Activated CD4-positive, alpha-beta T cell treated with anti-CD3 and anti-CD28 coated beads, Interleukin-2, amount 50 U/mL, for 4 hours (primary cell): ENCODE results near the gene KCNMA1.

ENCODE experiments used
- DNase-seq, 2 experiments: peaks; one replicate each; pipeline ENCODE4 v3.0.0-alpha.2; 2020

Gene KCNMA1

DNA sequence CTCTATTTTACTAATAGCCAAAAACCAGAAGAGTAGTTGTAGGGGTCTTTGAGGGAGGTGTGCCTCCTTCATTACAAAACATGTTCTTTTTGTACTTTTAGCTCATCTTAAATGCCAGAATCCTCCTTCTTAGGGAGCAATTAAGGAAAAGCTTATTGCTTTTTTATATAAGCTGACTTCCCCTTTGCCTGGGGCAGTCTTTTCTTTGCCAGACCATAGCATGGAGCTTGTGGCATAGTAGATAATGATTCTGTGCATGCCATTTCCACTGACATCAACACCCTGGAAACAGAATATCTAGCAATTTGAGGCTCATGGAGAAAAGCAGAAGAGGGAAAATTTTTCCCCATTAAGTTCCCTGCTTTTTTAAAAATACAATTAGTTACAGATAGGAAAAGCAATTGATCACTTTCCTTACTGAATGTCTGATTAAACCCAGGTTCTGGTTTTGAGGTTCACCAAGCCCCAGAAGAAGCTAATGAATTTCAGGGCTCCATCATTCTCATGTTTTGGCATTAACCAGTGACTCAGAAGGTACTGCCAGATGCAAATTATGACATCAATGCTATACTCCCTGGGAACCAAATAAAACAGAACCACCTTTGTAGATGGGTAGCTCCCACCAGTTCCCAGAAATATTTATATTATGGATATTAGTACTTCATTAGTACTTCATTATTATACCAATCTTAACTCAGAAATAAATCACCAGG is 410.6 kb downstream of the KCNMA1 start:
- no peak for DNase-seq

- DNase-seq: no peak
These were observed 411.2 kb downstream of the KCNMA1 start for GRCh38 chr10:77226452-77226851.

- no peak for DNase-seq
These were observed 411.6 kb downstream of the KCNMA1 start for GRCh38 chr10:77226020-77226419.

DNA sequence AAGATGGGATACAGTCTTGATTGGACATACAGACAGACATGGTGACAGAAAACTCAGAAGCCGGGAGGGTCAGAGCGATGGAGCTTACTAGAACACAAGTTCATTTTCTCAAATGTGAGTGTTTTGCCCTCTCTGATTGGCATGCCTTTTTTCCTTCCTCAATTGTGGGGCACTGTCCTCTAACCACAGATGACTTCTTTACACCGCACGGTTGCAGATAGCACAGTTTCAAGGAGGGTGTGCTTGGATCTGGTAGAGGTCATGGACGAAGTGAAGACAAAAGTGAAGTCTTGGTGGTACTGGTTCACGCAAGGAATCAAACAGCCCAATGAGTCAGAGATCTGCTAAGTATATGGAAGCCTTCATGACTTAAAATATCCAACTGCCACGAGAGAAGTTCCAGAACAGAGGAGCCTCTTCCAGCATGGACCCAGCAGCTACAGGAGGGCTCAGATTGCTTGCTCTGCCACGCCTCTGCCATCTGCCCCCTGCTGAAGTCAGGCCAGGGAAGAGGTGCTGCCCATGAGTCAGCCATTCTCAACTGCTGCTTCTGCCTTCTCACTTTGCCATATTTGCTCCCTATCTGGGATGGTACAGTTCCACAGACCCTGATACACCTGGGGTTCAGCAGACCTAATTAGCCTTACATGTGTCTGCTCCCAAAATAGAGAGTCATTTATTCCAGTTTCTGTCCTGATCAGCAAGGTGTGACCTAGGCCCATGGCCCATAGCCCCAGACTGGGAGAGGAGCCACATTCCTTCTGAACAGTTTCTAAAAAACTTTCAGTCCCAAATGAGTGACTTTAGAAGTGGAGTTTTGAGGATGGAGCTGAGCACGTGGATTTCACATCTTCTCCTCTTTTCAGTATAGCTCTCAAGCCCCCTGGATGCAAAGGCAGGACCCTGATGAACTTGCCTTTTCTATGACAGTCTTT is 413.8 kb downstream of the KCNMA1 start:
- DNase-seq: no peak

DNA sequence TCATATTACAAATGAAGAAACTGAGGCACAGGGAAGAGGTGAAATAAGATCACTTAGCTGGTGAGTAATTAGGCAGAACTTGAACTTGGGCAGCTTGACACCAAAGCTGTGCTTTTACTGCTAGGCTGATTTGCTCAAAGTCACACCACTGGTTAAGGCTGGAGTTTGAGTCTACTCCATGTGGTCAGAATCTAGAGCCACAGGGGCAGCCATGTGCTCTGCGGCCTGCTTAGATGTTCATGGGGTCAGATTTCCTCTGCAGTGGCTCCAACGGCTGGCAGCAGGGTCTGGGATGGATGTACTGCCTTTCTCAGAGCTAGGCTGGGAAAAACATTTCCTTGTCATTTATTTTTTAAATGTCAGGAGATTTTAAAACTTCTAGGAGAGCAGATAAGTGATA is 417.5 kb downstream of the KCNMA1 start:
- DNase-seq: no peak

DNA sequence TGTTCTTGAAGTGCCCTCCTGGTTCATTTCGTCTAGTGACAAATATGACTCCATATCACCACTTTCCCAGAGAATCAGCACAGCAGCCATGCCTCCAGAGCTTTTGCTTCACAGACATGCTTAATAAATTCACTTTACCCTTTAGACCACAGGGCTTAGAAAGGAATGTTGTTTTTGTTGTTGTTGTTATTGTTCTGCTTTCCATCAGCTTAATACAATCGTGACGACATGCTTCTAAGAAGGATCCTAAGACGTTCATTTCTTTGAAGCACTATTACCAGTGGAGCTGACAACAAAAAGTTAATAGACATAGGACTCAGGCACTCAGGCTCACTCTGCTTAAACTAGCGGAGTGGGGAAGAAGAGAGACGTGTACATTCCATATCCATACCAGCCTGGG is 418.6 kb downstream of the KCNMA1 start:
- no peak for DNase-seq

- no peak for DNase-seq
These were observed 422.8 kb downstream of the KCNMA1 start for GRCh38 chr10:77214799-77215198.

GRCh38 chr10:77212632-77213031 is 425.0 kb downstream of the KCNMA1 start:
- no peak for DNase-seq

DNA sequence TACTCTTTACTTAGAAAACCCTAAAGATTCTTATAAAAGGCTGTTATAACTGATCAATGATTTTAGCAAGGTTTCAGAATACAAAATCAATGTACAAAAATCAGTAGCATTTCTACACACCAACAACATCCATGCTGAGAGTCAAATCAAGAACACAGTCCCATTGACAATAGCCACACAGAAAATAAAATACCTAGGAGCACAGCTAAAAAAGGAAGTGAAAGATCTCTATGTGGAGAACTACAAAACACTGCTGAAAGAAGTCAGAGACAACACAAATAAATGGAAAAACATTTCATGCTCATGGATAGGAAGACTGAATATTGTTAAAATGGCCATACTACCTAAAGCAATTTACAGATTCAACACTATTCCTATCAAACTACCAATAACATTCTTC is 427.0 kb downstream of the KCNMA1 start:
- no peak for DNase-seq

GRCh38 chr10:77208684-77209256 is 428.8 kb downstream of the KCNMA1 start:
- DNase-seq: no peak

DNA sequence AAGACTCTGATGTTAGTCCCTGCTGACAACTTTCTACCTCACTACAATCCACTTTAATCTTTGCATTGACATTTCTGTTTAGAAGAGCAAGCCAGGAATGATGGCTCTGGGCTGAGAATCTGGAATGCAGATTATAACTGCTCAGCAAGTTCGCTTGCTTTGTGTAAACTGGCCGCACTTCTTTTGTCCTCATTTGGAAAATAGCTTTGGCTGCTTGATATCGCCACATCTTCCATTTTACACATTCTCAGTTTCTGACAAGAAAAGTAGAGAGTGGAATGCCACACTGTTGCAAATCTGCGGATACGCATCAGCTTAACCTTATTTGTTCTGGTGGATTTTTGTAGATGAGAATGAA is 429.8 kb downstream of the KCNMA1 start:
- no peak for DNase-seq

DNA sequence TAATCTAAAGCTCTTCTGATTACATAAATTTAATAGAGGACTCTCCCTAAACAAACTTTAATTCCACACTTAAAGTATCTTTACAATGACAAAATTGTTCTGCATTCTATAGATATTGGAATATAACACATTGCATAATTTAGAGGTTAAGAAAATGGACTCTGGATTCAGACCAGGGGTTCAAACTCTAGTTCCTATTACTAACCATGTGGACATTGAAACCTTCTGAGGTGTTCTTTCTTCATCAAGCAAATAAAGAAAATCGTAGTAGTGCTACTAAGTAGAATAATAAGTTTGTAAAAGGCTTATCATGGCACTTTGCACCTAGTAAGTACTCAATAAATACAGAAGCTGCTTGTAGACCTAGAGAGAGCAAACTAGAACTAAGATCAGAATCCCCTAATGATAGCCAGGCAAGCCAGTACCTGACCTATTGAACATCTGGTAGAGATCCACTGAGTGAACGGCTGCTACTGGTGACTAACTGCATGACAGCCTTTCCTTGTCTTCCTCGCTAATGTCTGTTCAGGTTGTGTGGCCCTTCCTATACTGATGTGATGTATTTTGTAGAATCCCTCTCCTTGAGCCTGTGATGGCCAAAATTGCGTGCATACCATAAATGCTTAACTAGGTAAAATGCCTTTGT is 430.3 kb downstream of the KCNMA1 start:
- DNase-seq: no peak

DNA sequence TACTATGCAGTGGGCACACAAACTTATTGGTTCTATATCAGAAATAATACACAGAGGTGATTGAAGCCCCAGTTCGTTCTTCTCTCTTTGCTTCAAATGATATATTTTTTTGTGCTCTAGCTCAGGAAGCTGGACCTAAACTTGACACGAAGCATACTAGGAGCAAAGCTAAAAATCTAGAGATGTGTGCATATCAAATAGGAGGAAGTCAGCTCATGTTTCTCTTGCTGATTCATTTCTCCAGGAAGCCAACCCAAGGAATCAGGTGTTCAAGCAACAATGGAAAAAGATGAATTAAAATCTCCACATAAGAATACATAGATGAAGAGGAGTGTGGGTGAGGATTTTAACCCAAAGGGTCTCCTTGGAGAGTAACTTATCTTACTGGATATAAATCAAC is 432.5 kb downstream of the KCNMA1 start:
- DNase-seq: no peak

DNA sequence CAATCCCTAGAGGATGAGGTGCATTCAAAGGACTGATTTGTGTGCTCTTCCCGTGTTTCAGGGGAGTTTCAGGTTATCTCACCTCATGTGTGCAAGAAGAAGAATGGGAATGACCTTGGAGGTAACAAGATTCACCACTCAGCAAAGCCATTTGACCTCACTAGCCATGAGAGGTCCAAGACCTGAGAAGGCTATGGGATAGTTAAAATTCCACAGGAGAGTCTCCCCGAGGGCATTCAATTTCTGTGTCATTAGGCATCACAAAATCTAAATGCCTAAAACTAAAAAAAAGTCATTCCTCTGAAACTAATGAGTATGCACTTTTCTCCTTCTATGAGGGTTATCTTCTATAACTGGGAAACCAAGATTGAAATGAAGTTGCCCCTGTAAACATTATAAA is 433.4 kb downstream of the KCNMA1 start:
- DNase-seq: no peak

DNA sequence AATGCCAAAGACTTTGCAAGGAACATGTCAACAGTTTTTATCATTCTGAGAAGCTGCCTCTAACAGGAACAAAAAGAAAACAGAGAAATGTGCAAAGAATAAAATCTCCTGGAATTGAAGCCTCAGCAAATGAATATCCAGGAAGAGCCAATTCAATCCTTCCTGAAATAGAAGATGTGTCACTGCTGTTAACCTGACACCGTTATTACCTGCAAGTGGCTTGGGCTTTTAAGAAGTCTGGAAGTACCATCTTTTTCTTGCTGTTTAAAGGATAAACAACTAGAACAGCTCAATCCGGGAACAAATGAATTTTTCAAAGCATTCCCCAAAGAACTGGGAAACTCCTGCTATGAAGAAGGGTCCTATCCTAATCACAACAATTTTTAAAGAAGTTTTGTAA is 434.8 kb downstream of the KCNMA1 start:
- no peak for DNase-seq

- no peak for DNase-seq
These were observed 436.2 kb downstream of the KCNMA1 start for GRCh38 chr10:77201135-77202106.

DNA sequence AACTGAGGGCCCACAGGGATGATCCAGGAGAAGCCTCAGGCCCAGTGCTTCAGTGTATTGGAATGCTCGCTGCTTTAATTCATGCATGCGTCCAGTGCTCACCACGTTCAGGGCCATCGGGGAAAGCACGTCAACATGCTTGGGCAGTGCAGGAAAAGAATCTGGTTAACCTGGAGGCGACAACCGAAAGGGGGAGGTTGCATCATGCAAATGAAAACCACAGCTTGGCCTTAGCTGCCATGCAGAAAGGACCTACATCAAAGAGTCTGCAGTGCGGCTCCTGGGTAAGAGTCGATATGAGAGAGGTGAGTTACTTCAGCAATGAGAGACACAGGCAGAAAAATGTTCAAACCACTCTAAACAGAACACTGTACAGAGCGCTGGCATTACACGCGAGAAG is 440.1 kb downstream of the KCNMA1 start:
- DNase-seq: no peak

DNA sequence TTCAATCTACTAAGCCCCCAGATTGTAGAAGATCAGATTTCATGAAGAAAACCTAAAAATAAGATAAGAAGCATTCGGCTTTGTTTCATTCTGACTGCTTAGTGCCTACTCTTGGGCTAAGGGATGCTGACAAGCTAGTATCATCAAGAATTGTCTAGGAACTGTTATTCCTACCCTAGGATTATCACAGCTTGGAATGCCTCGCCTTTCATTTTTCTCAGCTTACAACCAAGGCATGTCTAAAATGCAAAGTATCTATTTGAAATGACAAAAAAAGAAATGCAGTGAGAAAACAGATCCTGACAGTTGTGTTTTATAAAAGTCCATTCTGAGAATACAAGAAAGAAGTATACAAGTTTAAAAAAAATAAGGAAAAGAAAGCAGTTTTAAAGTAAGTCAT is 441.0 kb downstream of the KCNMA1 start:
- DNase-seq: no peak

- DNase-seq: no peak
These were observed 442.5 kb downstream of the KCNMA1 start for GRCh38 chr10:77195101-77195500.

GRCh38 chr10:77193001-77193400 is 444.6 kb downstream of the KCNMA1 start:
- no peak for DNase-seq

- no peak for DNase-seq
These were observed 445.2 kb downstream of the KCNMA1 start for GRCh38 chr10:77192402-77192801.
